HG02885 (cell line): Measurements from ENCODE around the gene FILIP1L.

Experiments
- ATAC-seq: cut with Tn5 transposase; IDR thresholded peaks from one replicate; pipeline ENCODE4 v1.9.1; 2021; ENCODE audit warnings: mild to moderate bottlenecking; ENCODE audit not compliant: unreplicated experiment, poor library complexity

FILIP1L gene

GRCh38 chr3:99907959-99908544 is 206.2 kb downstream of the FILIP1L start:
- no peak for ATAC-seq

DNA sequence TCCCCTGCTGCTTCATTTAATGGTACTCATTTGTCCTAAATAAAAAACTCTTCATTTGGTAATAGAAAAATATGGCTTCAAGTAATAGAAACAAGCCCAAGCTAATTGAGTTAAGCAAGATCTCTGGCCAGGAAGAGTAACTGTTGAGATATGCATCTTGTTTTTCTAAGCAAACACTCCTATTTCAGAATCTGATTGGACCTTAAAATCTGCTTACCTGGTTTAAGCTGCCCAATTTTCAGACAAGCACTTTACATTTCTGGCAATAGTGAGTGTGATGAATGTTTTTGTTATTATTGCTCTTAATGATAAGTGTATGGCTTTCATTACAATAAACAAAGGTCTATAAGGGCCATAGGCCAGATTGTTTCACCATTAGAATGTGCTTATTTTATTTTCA is 210.4 kb downstream of the FILIP1L start:
- no peak for ATAC-seq

DNA sequence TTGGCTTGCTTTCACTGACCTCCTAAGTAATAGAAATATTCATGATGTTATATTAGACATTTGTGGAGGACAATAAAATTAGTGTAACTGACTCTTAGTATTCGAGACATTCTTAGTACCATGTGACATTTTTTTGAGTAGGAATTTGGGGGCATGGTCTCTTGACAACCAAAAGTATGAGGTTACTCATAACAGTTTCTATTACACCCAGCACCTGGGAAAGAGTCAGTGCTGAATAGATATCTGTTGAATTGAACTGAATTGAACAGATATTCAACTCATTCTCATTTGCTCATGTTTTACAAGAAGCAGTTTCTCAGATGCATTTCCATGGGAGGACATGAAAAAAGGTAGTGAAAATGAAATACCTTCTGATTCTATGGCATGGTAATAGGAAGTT is 212.2 kb downstream of the FILIP1L start:
- peak; percentile 50 for ATAC-seq

- ATAC-seq = no peak
Observed at GRCh38 chr3:99901200-99901926, 212.9 kb downstream of the FILIP1L start.

DNA sequence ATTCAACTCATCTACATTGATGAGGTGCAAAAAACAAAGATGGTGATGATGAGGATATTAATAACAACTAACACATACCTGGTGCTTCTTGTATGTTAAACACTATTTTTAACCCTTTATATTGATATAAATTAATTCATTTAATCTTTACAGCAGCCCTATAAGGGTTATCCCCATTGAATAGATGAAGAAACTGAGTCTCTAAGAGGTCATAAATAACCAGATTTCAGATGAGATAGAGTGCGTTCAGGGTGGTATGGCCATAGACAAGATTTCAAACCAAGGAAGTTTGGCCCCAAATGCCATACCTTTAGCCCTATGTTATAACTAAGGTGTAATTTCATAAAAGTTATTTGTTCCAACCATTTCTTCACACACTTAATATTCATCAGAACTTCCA is 214.1 kb downstream of the FILIP1L start:
- ATAC-seq = no peak

DNA sequence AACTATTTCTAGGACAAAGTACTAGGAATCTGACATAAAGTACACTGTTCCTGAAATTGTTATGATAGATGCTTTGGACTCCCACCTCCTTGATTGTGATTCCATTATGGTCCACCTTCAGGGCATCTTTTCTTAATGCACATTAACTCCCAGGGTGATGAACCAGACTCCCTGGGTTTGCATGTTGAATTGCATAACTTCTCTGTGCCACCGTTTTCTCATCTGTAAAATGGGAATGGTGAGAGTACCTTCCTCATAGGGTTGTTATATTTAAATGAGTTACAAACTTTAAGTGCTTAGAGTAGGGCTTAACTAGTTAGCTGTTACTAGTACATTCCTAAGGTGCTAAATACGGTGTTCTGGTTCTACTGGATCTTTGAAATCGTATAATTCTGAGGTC is 214.7 kb downstream of the FILIP1L start:
- ATAC-seq = no peak

DNA sequence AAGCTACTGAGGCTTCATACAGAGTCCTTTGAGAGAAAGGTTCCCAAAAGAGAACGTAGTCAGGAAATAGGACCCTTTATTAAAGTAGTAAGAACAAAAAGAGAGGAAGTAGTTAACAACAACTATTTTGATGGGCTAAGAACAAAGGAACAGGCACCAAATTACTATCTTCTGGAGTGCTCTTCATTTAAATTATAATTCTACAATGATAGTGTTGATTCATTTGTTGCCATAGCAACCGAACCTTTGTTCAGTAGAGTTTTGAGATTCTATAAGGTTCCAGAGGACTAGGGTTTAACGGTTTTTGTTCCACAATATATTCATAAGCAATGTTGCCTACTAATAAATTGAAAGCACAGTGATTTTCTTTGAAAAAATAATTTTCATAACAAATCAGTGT is 217.8 kb downstream of the FILIP1L start:
- no peak for ATAC-seq

DNA sequence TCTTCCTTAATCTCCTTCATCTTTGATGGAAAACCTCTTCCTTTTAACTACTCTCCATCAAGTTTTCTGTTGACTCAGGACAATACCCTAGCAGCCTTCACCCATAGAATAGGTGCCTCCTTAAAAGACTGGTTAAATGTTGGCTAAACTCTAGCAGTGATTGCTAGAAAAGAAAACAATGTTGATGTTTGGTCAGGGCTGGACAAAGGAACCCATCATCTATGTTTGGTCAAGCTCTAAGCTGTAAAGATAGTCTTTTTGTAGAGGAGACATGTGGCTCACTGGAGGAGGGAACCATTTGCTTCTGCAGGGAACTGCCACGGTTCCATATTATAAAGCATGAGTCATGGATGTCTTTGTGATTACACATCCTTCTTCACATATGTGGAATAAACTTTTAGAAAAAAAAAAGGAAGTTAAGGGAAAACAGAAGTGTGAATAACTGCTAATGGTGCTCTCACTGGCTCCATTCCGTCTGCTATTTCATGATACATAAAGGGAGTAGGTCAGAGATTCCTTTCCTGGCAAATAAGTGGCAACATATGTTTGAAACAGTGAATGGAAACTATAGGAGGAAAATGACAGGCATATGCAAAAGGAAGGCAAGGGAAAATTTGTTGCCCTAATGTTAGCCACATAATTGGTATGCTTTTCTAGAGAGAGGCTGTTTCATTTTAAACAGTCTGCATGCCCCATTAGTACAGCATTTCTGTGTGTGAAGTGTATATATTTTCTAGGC is 218.4 kb downstream of the FILIP1L start:
- no peak for ATAC-seq

DNA sequence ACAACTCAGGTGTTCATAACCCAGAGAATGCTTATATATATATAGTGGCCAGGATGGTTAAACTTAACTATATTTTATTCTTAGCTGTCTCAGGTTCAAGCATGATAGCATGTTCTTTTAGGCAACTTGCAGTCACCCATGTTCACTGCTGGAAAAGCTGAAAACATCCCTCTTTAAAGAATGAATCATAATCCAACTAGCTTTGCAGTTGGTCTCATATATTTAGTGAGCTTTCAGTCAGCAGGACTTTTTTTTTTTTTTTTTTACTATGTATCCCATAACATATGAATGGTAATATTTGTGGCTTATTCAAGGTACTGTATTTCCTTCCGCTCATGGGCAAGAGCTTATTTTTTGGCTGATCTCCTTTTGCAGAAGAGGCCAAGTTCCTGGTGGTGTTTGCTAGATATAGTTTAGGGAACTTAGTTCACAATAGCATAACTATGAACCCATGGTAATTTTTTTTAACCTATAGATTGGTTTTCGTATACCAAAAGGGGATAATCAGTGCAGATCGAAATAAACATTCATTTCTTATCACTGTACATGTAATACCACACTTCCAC is 219.1 kb downstream of the FILIP1L start:
- ATAC-seq = no peak

- no peak for ATAC-seq
Observed at GRCh38 chr3:99892332-99892731, 222.0 kb downstream of the FILIP1L start.

DNA sequence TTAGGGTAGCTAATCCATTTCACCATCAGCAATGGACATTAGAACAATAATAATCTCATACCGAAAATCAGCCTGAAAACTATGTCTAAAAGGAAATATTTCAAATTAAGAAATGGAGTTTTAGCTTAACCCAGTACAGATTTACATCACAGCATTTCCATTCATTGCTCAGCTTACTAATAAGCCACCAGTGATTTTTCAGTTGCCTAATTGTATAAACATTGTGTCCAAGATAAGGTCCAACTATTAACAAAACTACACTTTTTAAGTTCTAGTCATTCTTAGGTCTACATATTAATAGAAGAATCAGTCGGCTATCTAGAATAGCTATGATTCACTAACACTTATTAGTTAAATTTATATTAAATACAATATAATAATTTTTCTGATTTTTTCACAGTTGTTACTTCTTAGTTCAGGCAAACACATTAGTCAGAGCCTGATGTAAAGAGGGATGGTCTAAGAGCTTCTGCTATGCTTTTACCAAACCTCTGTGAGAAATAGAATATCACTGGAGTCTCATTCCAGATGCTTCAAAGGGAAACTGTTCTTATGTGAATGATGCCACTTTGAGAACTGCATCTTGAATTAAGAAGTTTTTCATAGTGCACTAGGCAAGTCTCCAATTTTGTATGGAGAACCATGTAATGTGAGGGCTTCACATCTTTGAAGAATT is 222.6 kb downstream of the FILIP1L start:
- no peak for ATAC-seq

DNA sequence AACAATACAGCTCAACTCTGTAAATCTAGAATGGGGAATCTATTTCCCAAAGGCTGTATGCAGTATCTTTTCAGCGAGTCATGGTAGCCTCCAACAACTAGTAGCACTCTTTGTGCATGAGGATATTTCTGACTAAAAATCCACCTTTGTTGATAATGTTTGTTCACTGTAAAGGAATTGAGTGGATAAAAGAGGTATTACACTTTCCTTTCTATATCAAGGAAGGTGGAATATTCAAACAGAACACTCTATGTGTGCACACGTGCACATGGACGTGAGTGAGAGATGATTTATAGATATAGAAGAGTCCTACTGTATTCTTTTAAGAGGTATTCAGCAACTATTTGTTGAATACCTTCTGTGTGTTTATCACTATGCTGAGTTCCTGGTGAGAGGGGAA is 228.4 kb downstream of the FILIP1L start:
- no peak for ATAC-seq

DNA sequence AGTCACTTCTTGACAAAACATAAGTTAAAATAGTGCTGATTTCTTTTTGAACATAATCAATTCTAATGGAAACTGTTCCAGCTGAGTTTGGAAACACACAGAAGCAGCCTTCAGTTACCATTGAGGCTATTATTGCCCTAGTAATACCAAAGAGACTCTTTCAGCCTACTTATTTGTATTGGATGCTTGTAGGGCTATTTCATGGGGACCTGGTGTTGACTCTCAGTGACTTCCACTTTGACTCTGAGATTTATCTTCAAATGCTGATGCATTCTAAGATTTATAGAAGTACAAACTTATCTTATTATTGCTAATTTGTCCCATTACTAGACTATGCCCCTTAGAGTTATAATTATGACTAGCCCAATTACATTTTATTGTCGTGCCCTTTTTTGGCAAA is 229.2 kb downstream of the FILIP1L start:
- ATAC-seq = no peak

- ATAC-seq = no peak
Observed at GRCh38 chr3:99884484-99884883, 229.8 kb downstream of the FILIP1L start.

- ATAC-seq = no peak
Observed at GRCh38 chr3:99883693-99884092, 230.6 kb downstream of the FILIP1L start.

- no peak for ATAC-seq
Observed at GRCh38 chr3:99883138-99883461, 231.2 kb downstream of the FILIP1L start.

DNA sequence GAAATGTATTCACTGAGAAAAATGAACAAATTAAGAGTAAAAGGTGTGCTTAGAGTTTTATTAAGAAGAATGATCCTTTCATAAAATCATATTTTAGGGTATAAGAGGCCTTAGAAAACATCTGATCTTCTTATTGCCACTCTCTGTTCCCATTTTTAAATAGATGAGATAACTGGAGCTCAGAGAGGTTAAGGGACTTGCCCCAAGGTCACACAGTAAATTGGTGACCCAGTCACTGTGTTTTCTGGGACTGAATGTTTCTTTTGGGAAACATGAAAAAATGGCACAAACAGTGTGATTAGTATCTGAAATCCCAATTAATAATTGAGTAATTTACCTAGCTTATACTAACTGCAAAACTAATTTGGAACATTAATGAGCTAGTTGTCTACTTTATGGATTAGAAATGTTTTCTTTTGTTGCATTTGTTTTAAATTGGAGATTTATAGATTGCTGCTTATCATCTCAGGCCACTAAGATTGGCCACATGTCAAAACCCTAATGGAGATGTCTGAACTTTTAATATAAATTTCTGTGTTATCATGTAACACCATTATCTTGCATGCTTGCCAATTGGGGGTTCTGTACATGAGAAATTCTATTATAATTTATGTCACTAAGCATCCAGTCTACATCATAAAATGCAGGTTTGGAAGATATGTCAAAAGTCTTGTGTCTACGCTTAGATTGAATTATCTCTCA is 231.7 kb downstream of the FILIP1L start:
- no peak for ATAC-seq

DNA sequence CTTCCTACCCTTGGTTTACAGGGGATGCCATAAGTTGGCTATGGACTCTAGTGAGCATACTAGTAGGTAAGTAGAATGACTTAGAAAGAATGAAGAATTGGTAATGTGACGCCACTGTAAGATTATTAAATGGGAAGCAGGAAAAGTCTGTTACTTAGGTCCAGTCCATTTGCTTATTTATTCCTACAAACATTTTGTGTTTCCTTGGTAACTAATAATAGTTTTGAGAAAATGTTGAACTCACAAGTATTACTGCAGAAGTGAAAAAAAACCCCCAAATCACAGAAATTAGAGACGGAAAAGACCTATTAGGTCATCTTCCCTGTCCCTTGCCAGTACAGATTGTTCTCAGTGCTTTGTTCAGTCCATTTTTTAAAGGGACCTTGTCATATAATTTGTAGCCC is 233.2 kb downstream of the FILIP1L start:
- ATAC-seq = no peak

GRCh38 chr3:99879275-99879674 is 235.0 kb downstream of the FILIP1L start:
- no peak for ATAC-seq

DNA sequence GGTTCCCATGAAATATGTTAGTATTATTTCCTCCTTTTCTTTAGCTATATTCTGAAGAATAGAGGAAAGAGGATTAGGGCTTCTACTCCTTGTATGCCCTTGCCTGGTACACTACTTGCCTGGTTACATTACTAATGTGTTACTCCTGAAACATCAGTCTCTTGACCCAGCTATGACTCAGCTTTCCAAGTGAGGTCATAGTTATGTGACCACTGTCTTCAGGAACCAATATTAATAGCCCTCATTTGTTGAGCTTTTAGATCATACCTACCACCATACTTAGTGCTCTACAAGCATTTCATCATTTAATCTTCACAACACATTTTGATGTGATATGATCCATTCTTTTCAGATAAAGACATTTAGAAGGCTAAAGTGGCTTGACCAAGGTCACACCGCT is 236.3 kb downstream of the FILIP1L start:
- peak; percentile 61 for ATAC-seq
